ENCODE results near the gene SETD6.
"Not testable (repeated sequence)": the region's sequence is repeated elsewhere in the genome, so short reads cannot be mapped to it uniquely, and the experiment has no call there.

The SETD6 gene, protein sequence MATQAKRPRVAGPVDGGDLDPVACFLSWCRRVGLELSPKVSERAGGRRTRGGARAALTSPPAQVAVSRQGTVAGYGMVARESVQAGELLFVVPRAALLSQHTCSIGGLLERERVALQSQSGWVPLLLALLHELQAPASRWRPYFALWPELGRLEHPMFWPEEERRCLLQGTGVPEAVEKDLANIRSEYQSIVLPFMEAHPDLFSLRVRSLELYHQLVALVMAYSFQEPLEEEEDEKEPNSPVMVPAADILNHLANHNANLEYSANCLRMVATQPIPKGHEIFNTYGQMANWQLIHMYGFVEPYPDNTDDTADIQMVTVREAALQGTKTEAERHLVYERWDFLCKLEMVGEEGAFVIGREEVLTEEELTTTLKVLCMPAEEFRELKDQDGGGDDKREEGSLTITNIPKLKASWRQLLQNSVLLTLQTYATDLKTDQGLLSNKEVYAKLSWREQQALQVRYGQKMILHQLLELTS

DNA sequence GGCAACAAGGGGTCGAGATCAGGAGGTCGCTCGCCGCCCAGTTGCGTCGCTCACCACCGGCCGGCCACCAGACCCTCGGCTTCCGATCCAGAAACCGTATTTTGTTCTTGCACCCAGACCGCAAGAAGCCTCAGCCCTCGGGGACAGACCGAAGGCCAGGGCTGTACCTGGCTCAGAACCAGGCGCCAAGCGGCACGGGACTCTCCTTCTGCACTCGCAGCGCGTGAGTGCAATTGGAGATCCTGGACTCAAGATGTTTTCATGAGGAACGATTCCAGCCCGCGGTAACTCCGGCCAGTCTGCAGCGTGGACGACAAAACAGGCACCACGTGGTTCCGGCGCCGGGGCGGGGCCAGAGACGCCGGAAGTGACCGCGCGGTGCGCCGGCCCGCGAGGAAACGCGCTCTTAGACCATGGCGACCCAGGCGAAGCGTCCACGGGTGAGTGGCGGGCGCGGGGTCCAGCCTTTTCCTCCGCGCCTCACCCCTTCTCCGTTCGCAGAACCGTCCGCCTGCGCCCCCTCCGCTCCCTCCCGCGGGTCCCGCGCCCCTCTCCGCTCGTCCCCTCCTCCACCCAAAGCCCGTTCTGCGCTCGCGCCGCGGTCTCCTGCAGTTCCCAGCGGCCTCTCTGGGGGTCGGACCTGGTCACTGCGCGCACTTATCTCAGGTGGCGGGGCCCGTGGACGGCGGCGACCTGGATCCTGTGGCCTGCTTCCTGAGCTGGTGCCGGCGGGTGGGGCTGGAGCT lies at the start of gene SETD6:
TSS of gene SETD6 (plus strand) at position 393 of the 746 bp plus-strand sequence. CDS start at position 414, 21 bp downstream.
- DNase-seq (ENCODE audit: low read depth): peak; percentile 67

DNA sequence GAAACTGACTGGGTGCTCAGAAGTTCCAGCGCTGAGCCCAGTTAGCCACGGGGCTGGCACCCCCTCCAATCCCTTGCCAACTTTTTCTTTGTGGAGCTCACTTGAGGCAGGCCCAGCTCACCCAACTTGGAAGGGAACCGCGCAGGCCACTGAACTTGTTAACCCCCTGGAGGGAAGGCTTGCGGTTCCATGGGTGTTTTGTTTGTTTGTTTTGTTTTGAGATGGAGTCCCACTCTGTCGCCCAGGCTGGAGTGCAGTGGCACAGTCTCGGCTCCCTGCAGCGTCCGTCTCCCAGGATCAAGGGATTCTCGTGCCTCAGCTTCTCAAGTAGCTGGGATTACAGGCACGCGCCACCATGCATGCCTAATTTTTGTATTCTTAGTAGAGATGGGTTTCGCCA lies 49.5 kb upstream of the SETD6 start:
- DNase-seq (ENCODE audit: low read depth): no peak

DNA sequence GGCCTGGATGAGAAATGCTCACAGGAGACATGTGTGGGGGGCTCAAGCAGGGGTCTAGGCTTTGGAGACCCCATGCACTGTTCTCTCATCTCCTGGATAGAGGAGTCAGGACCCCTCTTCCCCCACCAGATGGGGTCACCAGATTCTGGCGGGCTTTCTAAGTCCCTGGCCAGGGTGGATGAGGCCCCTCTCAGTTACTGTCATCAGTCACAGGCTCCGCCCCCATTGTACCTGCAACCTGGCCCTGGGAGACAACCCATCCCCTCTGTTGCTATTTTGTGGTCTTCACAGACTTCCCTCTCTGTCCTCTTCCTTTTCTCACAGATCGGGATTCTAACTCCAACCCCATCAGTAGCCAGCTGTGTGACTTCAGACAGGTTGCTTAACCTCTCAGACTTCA lies 48.9 kb upstream of the SETD6 start:
- no peak for DNase-seq (ENCODE audit: low read depth)

DNA sequence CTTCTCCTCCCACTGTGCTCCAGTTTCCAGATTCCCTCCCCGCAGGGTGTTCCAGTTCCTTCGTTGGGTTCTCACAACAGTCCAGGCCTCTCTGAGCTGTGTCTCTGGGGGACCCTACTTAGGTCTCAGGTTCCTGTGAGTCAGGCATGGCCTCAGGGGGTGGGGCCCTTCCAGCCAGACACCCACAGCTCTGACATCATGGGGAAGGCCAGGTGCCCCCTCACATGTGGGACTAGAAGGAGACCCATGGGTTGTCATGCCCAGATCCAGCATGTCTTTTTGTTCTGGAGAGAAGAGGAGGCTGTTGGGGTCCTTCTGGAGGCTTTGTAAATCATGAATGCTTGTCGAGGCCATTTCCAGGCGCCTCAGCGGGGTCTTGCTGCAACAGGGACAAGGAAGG lies 47.4 kb upstream of the SETD6 start:
- DNase-seq (ENCODE audit: low read depth): no peak

DNA sequence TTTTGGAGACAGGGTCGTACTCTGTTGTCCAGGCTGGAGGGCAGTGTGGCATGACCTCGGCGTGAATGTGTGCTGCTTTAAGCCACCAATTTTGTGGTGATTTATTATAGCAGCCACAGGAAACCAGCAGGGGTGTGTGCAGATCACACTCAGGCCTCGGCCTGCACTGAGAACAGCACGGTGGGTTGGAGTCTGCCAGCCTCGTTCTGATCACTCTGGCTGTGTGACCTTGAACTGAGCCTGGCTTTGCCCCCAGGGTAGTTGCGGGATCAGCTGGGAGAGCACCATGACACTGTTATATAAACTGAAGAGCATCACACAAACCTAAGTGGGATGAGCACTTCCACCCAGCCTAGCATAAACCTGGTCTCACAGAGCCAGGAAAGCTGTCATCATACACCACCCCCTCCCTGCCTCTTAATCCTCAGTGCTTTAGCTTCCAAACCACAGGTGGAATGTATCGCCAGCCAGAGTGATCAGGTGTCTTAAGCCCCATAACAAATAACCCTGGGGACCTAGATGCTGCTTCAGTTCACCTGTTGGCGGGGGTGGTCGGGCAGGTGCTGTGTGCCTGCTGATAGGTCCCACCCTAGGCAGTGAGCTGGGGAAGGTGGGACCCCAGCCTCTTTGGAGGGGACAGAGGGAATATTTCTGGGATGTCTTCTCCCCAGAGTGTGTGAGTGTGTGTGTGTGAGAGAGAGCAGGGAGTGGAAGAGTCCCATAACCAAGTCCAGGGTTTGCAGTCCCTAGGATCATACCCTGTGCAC lies 43.9 kb upstream of the SETD6 start:
- DNase-seq (ENCODE audit: low read depth): no peak

DNA sequence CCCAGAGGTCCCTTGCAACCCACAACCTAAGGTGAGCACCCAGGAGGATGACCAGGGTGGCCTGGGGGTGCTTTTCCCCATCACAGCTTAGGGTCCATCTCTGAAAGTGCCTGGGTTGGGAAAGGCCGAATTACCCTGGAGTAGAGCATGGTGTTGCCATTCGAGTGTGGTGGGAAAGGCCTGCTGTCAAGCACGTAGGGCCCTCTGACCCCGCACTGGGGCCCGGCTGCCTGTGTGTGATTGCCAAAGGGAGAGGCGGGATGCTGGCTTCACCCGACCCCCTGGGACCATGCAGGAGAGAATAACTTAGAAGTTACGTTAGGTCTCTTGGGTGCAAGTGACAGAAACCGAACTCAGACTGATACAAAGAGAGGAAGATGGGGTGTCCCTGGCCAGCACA lies 43.1 kb upstream of the SETD6 start:
- DNase-seq (ENCODE audit: low read depth): no peak

DNA sequence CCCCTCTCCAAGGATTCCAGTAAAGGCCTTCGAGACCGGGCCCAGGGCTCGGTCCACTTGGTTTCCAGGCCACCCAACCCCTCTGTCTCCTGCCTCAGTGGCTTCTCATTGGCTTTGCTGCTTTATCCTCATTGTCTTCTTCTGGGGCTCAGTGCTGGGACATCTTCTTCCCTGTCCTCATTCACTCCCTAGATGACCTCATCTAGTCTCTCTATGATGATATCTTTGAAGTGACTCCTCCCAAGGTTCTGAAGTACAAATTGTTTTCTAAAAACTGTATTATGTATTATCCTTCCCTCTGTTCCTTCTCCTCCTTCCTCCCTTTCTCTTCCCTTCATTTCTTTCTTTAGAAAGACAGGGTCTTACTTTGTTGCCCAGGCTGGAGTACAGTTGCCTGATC lies 42.5 kb upstream of the SETD6 start:
- DNase-seq (ENCODE audit: low read depth): no peak

DNA sequence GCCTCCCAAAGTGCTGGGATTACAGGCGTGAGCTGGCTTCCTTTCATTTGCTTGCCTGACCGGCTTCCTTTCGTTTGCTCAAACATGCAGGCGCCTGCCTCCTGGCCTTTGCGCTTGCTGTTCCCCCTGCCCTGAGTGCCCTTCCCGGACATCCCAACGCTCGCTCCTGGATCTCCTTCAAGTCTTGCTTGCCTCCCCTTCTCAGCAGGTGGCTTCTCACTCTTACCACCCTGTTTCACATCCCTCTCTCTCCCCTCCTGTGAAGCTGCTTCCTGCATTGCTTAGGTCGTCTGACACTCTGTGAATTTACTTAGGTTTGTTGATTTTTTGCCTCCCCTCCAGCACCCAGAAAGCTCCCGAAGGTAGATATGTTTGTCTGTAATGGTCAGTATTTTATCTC lies 41.0 kb upstream of the SETD6 start:
- no peak for DNase-seq (ENCODE audit: low read depth)

DNA sequence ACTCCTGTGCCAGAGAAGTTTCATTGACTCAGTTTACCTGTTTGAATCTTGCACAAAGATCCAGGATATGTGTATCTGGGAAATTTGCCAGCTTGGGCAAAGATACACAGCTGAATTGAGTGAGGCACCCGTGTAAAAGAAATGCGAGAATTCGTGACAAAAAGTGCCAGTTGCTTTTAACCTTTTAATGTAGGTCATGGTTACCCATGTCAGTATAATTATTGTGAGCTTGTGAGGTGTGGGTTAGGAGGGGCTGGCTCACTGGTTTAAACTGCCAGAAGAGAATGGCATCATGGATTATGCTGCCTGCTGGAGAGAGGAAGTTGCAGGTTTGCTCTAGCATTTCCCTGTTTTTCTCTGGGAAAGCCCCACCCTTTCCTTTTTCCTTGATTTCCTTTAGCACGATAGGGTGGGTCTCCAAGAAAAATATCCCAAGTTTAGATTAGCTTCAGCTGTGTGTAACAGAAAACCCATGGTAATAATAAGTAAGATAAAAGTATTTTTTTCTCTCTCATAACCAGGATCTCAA lies 40.2 kb upstream of the SETD6 start:
- no peak for DNase-seq (ENCODE audit: low read depth)

DNA sequence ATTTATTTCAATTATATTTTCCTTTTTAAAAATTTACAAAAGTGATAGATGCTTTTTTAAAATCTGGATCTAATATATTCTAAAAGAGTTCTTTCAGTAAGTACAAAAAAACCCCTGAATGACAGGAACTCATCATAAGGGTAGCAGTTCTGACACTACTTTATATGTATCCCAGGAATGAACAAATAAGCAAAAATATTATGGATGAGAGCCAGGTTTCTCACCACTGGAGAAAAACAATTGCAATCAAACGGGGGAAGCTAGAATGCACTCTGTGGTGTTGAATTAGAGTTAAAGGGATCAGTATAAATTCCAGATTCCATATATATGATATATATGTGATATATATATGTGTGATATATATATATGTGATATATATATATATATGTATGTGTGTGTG lies 38.5 kb upstream of the SETD6 start:
- no peak for DNase-seq (ENCODE audit: low read depth)

DNA sequence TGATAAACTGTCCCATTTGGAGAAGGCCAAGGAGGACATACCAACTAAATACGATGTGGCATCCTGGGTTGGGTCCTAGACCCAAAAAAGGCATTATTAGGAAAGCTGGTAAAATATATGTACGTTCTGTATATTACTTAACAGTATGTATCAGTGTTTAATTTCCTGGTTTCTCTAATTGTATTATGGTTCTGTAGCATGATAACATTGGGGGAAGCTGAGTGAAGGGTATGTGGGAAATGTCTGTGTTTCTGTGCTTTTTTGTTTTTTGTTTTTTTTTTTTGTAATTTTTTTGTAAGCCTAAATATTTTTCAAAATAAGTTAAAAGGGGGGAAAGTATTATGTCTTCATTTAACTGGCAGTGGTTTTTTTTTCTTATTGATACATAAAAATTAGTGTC lies 36.9 kb upstream of the SETD6 start:
- DNase-seq (ENCODE audit: low read depth): no peak

DNA sequence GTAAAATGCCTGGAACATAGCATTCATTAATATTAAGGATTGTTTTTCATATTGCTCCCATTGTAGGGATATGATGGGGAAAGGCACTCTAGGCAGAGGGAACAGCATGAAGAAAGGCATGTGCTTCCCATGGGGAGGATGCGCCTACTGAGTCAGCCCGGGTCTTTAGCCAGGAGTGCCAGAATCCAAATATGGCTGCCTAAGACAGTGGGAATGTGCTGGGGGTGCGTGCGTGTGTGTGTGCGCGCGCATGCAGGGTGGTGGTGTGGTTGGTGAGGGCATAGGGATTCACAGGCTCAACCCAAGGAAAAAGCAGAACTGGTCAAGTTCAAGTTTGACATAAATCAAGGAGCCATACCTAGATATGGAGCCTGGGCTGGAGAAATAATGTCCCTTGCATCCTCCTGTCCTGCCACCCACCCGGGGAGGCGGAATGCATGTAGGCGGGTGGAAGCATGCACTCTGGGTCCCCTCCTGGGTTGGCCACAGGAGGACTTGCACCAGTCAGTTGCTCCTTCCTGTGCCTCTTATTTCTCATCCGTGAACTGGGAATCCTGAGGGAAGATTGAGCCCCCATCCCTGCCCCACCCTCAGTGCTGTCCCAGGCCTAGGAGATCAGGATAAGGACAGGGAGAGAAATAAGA lies 34.0 kb upstream of the SETD6 start:
- no peak for DNase-seq (ENCODE audit: low read depth)

DNA sequence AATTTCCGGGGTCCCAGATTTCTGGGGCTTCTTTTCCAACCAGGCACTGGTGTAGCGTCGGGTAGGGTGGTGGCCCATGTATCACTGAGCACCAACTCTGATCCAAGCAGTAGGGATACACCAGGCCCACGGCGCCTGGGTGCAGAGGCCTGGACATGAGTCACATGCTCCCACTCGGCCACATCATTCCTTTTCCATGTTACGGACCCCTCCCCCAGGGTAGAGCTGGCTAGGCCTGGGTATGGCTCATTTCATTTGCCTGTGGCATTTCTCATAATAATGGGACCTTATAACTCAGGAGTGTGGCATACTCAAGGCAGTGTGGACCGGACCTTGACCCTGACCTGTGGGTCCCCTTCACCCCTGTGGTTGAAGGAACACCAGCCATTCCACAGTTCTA lies 33.4 kb upstream of the SETD6 start:
- no peak for DNase-seq (ENCODE audit: low read depth)

DNA sequence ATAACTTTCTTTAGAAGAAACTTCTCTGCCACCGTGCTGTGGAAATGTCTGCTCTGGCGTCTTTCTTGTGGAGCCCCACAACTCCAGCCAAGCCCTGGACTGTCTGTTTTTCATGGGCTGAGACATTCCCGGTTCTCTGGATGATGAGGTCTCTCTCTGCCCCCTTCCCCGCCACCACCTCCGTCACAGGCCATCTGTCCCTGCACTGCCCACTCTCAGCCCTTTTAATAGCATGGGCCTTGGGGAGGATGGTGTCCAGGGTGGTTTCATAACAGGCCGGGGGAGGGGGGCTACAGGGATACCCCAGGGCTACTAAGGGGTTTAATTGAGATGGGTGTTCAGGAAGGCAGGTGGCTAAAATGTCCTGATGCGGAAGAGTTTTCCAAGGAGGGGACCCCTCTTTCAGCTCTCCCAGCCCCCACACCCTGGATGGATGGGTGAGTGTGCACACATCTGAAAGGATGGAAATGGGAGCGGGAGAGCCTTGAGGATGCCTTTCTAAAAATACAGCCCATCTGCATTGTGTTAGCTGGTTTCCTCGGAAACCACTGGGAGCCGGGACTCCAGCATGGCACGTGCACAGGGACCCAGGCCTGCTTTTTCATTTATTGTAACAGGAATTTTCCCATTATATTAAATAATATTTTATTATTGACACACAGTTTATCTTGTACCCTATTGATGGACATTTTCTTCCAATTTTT lies 30.0 kb upstream of the SETD6 start:
- no peak for DNase-seq (ENCODE audit: low read depth)

DNA sequence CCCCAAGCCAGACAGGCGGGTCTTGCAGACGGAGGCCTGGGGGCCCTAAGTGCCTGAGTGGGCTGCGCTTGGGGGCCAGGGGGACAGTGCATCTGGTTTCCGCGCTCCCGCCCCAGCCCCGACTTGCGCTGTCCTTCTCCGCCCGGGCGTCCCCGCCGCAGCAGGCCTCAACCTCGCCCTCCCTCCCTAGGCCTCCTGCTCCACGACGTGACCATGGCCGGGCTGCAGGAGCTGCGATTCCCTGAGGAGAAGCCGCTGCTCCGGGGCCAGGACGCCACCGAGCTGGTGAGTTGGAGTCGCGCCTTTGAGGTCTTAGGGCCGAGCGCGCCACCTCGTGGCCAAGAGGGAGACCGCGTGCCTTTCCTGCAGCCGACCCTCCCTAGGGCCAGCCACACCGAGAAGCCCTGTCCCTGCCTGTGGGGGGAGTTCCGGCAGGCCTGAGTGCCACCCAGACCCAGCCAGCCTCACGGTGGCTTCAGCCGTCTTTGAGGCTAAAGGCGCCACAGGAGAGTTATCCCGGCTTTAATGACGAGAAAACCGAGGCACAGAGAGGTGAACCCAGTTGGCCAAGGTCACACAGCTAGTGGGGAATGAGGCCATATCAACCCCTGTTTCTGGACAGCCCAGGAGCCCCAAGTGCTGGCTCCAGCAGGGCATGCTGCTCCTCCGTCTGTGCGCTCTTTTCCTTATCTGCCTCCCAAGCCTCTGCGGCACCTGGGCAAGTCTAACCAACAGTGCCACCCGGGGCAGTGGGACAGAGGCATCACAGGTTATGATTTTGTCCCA lies 27.6 kb upstream of the SETD6 start:
- DNase-seq (ENCODE audit: low read depth): peak; percentile 45

DNA sequence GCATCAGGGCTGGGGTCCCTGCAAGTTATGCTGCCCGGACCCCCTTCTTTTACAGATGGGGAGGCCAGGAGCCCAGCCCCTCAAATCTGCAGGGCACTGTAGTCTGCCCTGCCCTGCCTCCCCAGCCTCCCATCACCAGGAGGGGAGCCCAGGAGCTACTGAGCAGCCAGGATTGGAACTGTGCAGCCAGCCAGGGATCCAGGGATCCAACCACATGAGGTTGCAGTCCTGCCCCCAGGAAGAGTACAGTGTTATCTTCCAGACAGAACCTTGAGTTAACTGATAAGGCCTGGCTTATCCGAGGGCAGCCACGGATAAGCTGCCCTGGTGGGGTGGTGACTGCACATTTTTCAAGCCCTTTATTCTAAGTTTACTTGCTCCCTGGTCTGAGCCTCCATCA lies 26.8 kb upstream of the SETD6 start:
- DNase-seq (ENCODE audit: low read depth): no peak

DNA sequence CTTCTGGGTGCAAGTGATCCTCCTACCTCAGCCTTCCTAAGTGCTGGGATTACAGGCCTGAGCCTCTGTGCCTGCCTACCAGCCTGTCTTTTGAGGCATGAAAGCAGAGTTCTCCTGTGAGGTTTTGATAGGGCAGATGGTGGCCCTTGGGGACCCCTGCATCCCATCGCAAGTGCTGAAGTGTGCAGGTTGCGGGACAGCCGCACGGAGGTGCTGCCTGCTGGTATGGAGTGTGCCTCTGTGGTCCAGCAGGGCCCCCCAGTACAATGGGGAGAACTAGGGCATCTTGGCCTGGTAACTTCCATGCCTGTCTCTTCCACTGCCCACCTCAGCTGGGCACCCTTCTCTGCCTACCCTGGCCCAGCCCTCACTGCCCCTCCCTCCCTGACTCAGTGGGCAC lies 25.3 kb upstream of the SETD6 start:
- DNase-seq (ENCODE audit: low read depth): no peak

DNA sequence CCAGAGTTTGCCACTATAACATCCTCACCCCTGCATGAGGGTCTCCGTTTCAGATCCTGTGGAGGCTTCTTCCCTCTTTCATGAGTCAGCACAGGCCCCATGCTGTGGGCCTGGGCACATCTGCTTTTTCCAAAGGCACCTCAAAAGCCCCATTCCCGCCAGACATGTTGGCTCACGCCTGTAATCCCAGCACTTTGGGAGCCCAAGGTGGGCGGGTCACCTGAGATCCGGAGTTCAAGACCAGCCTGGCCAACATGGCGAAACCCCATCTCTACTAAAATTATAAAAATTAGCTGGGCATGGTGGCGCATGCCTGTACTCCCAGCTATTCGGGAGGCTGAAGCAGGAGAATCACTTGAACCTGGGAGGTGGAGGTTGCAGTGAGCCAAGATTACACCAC lies 24.8 kb upstream of the SETD6 start:
- DNase-seq (ENCODE audit: low read depth): not testable (repeated sequence)

DNA sequence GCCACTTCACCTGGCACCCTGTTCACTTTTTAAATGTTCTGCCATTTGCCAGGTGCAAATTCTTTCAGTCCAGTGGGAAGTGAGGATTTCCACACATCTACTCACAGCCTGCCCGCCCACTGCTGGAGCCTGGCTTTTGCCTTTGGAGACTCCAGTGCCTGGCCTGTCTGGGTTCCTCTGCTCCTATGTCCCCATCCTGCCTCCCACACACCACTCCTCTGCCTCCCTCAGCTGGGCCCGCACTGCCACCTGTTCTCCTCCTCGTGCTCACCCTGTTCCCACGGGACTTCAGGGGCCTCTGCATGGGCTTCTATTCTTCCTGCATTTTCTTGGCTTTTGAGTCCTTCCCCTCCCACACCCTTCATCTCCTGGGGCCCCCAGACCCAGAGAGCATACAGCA lies 23.3 kb upstream of the SETD6 start:
- DNase-seq (ENCODE audit: low read depth): no peak

DNA sequence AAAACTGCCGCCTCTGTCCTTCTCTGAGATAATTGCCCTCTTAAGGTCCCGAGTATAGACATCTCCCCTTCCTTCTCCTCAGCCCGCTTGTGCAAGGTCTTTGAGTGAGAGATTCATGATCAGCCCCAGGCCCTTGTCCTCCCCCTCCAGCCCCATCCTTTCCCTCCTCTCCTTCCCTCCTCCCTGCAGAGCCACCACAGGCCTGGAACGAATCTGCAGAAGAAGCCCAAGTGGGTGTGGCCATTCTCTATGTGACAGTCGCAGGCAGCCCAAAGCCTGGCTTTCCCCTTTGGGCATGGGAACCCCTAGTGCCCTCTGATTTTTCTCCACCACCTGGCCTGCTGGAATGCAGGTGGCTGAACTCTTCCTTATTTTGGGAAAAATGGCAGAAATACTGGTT lies 22.6 kb upstream of the SETD6 start:
- no peak for DNase-seq (ENCODE audit: low read depth)
